ENCODE data around the gene SHROOM3.

DNA sequence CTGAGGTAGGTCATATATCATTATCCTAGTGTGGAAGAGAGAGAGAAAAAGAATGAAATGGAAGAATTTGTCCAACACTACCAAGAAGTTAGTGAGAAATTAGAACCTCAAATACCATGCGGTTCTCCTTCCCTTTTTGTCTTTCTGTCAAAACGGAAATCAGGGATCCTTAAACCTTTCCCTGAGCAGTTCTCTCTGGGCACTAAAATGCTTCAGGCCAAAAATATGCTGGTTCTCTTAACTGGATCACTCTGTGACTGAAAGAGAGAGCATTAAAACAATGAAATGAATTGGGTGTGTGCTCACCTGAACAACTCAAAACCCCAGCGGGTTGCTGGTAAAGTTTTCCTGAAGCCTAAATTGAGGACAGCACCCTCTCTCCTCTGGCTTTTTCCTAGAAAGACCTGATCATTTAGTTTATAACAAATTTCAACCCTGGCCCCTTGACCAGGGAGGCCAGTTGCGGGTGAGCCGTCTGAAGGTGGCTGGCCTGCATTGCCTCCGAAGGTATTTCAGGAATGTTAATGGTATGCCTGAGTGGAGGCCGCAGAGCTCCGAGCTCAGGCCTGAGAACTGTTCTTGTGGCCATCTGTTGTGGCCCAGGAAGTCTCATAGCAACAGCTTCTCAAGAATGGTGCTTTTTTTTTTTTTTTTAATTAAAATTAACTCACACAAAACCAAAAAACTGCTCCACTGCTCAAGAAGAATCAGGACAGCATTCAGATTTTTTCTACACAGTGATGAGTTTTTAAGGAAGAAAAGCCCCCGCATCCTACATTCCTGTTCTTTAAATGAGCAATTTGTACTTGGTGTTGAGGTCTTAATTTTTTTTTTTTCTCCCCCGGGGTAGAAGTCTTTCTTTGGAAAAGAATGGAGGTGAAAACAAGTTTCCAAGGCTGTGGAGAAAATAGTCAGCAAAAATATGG lies 155.1 kb downstream of the SHROOM3 start:
- TF ChIP-seq, protein P1, sequence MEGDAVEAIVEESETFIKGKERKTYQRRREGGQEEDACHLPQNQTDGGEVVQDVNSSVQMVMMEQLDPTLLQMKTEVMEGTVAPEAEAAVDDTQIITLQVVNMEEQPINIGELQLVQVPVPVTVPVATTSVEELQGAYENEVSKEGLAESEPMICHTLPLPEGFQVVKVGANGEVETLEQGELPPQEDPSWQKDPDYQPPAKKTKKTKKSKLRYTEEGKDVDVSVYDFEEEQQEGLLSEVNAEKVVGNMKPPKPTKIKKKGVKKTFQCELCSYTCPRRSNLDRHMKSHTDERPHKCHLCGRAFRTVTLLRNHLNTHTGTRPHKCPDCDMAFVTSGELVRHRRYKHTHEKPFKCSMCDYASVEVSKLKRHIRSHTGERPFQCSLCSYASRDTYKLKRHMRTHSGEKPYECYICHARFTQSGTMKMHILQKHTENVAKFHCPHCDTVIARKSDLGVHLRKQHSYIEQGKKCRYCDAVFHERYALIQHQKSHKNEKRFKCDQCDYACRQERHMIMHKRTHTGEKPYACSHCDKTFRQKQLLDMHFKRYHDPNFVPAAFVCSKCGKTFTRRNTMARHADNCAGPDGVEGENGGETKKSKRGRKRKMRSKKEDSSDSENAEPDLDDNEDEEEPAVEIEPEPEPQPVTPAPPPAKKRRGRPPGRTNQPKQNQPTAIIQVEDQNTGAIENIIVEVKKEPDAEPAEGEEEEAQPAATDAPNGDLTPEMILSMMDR (IDR thresholded peaks at IDR 0.05) = no peak
- no peak for TF ChIP-seq POLR2A (IDR thresholded peaks at IDR 0.05)

Measured in stomach (tissue), 4 donors.